CD4-positive, alpha-beta T cell treated with Interleukin-6 at 100 ng/mL for 8 hours (primary cell): ENCODE results near the gene KCND3.

Source experiments
- DNase-seq: peaks from one replicate; pipeline ENCODE4 v3.0.0-alpha.2; 2020; ENCODE audit warnings: mixed read lengths, low spot score

The KCND3 gene

GRCh38 chr1:111920221-111921024, 69.0 kb downstream of the KCND3 start:
- DNase-seq: no peak

GRCh38 chr1:111911776-111912515, 77.5 kb downstream of the KCND3 start:
- DNase-seq: no peak

GRCh38 chr1:111911061-111911460, 78.4 kb downstream of the KCND3 start:
- no peak for DNase-seq

- no peak for DNase-seq
These were observed 80.4 kb downstream of the KCND3 start for GRCh38 chr1:111909030-111909429.

- DNase-seq: no peak
These were observed 81.4 kb downstream of the KCND3 start for GRCh38 chr1:111908011-111908621.

- no peak for DNase-seq
These were observed 82.1 kb downstream of the KCND3 start for GRCh38 chr1:111907321-111907720.

- DNase-seq: no peak
These were observed 82.7 kb downstream of the KCND3 start for GRCh38 chr1:111906816-111907215.

- DNase-seq: no peak
These were observed 83.4 kb downstream of the KCND3 start for GRCh38 chr1:111906111-111906510.

GRCh38 chr1:111904478-111905218, 84.8 kb downstream of the KCND3 start:
- no peak for DNase-seq

GRCh38 chr1:111903871-111904449, 85.5 kb downstream of the KCND3 start:
- no peak for DNase-seq

GRCh38 chr1:111903148-111903870, 86.2 kb downstream of the KCND3 start:
- no peak for DNase-seq

- DNase-seq: no peak
These were observed 94.0 kb downstream of the KCND3 start for GRCh38 chr1:111895469-111895868.

- DNase-seq: no peak
These were observed 94.5 kb downstream of the KCND3 start for GRCh38 chr1:111895017-111895416.

GRCh38 chr1:111894497-111894896, 95.0 kb downstream of the KCND3 start:
- no peak for DNase-seq

GRCh38 chr1:111891566-111891965, 97.9 kb downstream of the KCND3 start:
- no peak for DNase-seq

- DNase-seq: no peak
These were observed 100.6 kb downstream of the KCND3 start for GRCh38 chr1:111888740-111889376.

GRCh38 chr1:111887875-111888274, 101.6 kb downstream of the KCND3 start:
- no peak for DNase-seq

GRCh38 chr1:111887385-111887784, 102.1 kb downstream of the KCND3 start:
- no peak for DNase-seq

GRCh38 chr1:111886741-111887140, 102.7 kb downstream of the KCND3 start:
- no peak for DNase-seq

GRCh38 chr1:111884772-111885443, 104.6 kb downstream of the KCND3 start:
- no peak for DNase-seq
